Aorta (tissue), 5 donors: Measurements from ENCODE around the gene ADCY6. TPM values are rescaled to one million over a fixed set of nuclear protein-coding genes. Genes with fewer than 3 reads are reported as not detected.

Source experiments
- ATAC-seq: fragments of 200-7000 bp; cut with Tn5 transposase; one replicate; pipeline ENCODE4 v1.9.1; 2022; ENCODE audit warnings: moderate library complexity; ENCODE audit not compliant: low FRiP score
- DNase-seq, 2 donors: peaks; one replicate each; pipeline ENCODE4 v3.0.0-alpha.2; 2020
- H3K27ac ChIP-seq, 2 donors: one replicate each; pipeline ENCODE4 v1.5.1; 2013; ENCODE audit warnings: low read length in 2 of 2, mild to moderate bottlenecking in 2 of 2, moderate library complexity in 2 of 2, control low read depth in 1 of 2, inconsistent platforms in 1 of 2, low read depth in 1 of 2
- H3K27me3 ChIP-seq, 2 donors: one replicate each; pipeline ENCODE4 v1.6.1; 2013; ENCODE audit warnings: control low read depth in 1 of 2, low read length in 1 of 2, mild to moderate bottlenecking in 1 of 2, moderate library complexity in 1 of 2; ENCODE audit not compliant: insufficient read depth in 2 of 2, control insufficient read depth in 1 of 2
- H3K36me3 ChIP-seq, 2 donors: one replicate each; pipeline ENCODE4 v1.6.1; 2013; ENCODE audit warnings: control low read depth in 1 of 2, low read length in 1 of 2, mild to moderate bottlenecking in 1 of 2; ENCODE audit not compliant: insufficient read depth in 2 of 2, control insufficient read depth in 1 of 2
- H3K4me1 ChIP-seq, 2 donors: one replicate each; pipeline ENCODE4 v1.6.1; 2013; ENCODE audit warnings: low read length in 2 of 2, control low read depth in 1 of 2, mild to moderate bottlenecking in 1 of 2, moderate library complexity in 1 of 2; ENCODE audit not compliant: insufficient read depth in 2 of 2, control insufficient read depth in 1 of 2
- H3K4me3 ChIP-seq, 2 donors: one replicate each; pipeline ENCODE4 v1.5.1; 2013; ENCODE audit warnings: low read length in 2 of 2, control low read depth in 1 of 2, mild to moderate bottlenecking in 1 of 2
- H3K9me3 ChIP-seq: one replicate; pipeline ENCODE4 v1.6.1; 2013; ENCODE audit warnings: mild to moderate bottlenecking, low read length; ENCODE audit not compliant: control insufficient read depth
- WGBS, 2 donors: extraction: QIAGEN DNeasy Blood & Tissue Kit; methylation state at CpG; one replicate each; pipeline ENCODE4 v1.1.7; 2013; 5-methylcytosine and 5-hydroxymethylcytosine counted together
- intact Hi-C, 2 donors: fragments of 100-400 bp; cut with DNase I; formaldehyde crosslinking; loops; one replicate each; pipeline versions ENCODE4 v1.14.2 to v1.15.0; 2022
- polyA plus RNA-seq, 2 donors: library from polyadenylated mRNA; stranded (reverse); fragments of 200-250 nt; gene quantifications; one replicate each; pipeline ENCODE4 v1.2.3, GENCODE V29; 2013
- total RNA-seq, 2 donors: library from RNA; stranded (reverse); fragmentation: NEBNext Ultra II Directional; extraction: Animal tissue kit (Norgen Biotek cat#: 25700); gene quantifications; one replicate each; pipeline ENCODE4 v1.2.1, GENCODE V29; 2021
- donor health status: healthy with polysubstance abuse.
- donor health status: Bipolar disorder and iron deficiency.
- donor health status: DM: no; HTN: no; CAD: no.
- donor health status: DM: no; HTN: no; CAD: no.
- donor health status: DM: yes; HTN: yes; CAD: no.

Gene ADCY6
- total and polyA plus RNA-seq, 4 donors: 12.9 to 89.7 (median 76.3) TPM

DNA sequence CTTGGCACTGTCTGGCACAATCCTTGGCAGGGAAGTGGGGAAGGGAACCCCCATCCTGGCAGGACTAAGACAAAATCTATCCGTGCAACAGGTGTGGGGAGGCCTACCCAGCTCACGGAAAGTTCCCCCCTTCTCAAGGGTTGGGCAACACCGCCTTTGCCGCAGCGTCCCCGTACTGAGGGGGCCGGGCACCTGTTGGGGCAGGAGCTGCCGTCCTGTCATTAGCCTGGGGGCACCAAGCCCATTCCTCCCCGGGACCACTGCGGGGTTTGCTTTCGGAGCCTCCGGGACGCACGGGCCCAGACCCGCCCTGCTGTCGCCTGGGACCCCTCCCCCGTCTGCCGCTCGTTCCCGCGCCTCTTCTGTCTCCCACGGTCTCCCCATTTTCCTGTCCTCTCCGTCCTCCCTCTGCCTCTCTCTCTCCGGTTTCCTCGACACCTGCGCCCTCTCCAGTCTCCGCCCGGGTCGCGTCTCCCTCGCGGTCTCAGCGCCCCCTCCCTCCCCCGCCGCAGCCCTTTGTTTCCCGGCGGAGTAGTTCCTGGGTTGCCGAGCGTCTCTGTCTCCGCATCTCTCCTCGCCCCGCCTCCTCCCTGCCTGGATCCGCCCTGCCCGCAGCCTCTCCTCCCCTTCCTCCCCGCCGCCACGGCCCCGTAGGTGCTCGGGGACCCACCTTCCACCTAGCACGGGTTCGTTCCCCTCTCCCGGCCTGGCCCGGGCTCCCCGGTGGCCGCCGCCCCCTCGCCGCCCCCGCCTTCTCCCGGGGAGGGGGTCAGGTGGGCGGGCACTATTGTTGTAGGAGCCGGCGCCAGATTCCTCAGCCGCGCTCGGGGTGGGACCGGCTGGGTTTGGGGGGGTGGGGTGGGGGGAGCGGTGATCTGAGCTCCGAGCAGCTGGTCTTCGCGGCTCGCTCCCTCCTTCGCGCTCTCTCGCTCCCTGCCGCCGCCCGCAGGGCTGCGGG is 29.3 kb upstream of the ADCY6 start, which contains the start of gene CACNB3:
CACNB3 (plus strand) TSS at position 624 of the 958 bp plus-strand sequence. CDS start 434 bp downstream, outside the sequence.
- Histone ChIP-seq H3K9me3 (no peaks in the 10 kb centered on the region), H3K27ac (no peak within 1 kb of the TSS), H3K4me3 (peak within 1 kb of the TSS; percentile 27 to 71), H3K27me3 (no peaks in the 10 kb centered on the region), H3K36me3 (no peaks in the 10 kb centered on the region), H3K4me1 (no peaks in the 10 kb centered on the region)
- 1% methylated on average over 67 to 79 of the region's 79 CpGs for WGBS, 2 donors
- intact Hi-C loops: no loop called here
- ATAC-seq (peak; percentile 26), DNase-seq (peak; percentile 84 to 90)

- ATAC-seq (no peak), DNase-seq (no peak)
- Histone ChIP-seq H3K4me1 (no peaks in the 10 kb centered on the region), H3K9me3 (no peaks in the 10 kb centered on the region), H3K36me3 (no peaks in the 10 kb centered on the region), H3K4me3 (no peak overlapping the region), H3K27me3 (no peaks in the 10 kb centered on the region), H3K27ac (no peak overlapping the region)
- intact Hi-C loops: no loop called here
- 93 to 94% methylated on average over 3 of the region's 3 CpGs for WGBS, 2 donors
Observed at GRCh38 chr12:48816143-48816854, 27.4 kb upstream of the ADCY6 start.

DNA sequence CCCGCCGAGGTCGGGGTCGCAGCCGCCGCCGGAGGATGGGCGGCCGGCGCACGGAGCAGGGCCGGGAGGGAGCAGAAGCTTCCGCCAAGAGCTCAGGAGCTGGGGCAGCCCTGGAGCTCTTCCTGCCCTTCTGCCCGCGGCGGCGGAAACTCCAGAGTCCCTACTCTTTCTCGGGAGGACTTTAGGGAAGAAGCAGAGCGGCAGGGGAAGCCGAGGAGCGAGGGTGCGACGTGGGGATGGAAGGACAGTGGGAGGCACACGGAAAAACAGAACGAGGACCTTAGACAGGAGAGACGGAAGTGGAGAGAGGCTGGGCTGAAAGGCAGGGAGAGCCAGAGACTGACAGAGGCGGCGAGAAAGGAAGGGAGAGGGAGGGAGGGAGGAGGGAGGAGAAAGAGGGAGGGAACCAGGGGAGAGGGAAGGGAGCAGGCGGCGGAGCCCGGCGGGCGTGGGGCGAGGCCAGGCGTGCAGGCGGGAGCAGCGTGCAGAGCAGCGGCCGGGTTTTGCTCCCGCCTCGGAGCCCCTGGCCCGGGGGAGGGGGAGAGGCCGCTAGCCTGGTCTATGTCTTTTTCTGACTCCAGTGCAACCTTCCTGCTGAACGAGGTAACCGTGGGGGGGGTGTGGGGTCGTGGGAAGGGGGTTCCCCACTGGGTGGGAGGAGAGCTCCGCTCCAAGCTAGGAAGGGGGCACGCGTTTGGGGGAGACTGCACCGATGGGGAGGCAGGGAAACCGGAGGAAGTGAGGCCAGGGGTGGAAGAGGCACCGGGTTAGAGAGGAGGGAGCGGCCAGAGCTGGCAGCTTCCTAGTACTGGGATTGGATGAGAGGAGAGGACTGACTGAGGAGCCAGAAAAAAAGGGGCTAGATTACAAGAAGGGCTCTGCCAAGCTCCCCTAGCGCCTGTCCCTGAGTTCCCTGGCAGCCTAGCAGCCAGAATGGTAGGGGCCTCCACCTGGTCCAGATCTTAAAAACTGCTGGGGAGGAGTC is 26.5 kb upstream of the ADCY6 start:
- intact Hi-C loops: no loop called here
- Histone ChIP-seq H3K4me1 (no peaks in the 10 kb centered on the region), H3K9me3 (no peaks in the 10 kb centered on the region), H3K27me3 (no peaks in the 10 kb centered on the region), H3K27ac (peak overlapping the region in 1 of 2 donors; percentile 87), H3K36me3 (no peaks in the 10 kb centered on the region), H3K4me3 (peak overlapping the region; percentile 67 to 71)
- ATAC-seq: peak; percentile 86
- peak; percentile 89 to 92 for DNase-seq
- 0 to 1% methylated on average over 45 to 54 of the region's 54 CpGs for WGBS, 2 donors

DNA sequence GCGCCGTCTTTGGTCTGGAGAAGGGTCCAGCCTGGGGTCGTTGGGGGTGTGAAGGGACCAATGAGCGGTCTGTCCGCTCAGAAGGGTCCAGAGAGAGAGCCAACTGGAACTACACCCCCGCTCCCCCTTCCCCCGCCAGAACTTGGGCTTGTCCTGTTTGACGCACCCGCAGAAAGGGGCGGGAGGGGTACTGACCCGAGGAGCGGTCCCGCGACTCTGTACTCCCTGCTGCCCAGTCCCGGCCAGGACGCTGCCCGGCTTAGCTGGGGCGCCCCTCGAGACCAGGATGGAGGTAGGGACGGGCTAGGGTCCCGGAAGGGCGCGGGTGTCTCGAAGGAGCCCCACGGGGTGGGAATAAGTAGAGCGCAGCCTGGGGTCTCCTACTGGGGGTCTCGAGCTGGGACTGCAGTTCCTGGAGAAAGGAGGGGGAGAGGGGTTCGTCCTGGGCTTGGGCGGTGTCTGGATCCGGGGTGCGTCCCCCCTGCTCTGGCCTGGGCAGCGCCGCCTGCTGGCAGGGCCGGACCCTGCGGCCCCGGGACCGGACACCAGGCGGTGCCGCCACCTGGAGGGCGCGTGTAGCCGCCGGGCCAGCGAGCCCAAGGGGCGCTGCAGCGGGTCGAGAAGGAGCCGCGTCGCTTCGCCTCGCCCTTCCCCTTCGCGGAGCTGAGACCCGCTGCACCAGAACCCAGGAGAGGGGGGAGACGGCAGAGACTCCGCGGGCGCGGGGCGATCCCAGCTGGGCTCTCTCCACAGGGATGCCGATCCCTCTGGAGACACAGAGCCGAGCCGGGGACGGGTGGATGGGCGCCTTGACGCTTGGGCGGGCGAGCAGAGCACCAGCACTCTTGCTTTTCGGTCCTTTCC is 25.6 kb upstream of the ADCY6 start:
- peak; percentile 90 to 95 for DNase-seq
- no peaks in the 10 kb centered on the region for H3K27me3 ChIP-seq
- no peaks in the 10 kb centered on the region for H3K36me3 ChIP-seq
- no peaks in the 10 kb centered on the region for H3K9me3 ChIP-seq
- peak overlapping the region in 1 of 2 donors; percentile 87 for H3K27ac ChIP-seq
- ATAC-seq: peak; percentile 94
- no peaks in the 10 kb centered on the region for H3K4me1 ChIP-seq
- H3K4me3 ChIP-seq: peak overlapping the region; percentile 67 to 71
- intact Hi-C loops: no loop called here
- 0 to 1% methylated on average over 61 to 70 of the region's 70 CpGs for WGBS, 2 donors

DNA sequence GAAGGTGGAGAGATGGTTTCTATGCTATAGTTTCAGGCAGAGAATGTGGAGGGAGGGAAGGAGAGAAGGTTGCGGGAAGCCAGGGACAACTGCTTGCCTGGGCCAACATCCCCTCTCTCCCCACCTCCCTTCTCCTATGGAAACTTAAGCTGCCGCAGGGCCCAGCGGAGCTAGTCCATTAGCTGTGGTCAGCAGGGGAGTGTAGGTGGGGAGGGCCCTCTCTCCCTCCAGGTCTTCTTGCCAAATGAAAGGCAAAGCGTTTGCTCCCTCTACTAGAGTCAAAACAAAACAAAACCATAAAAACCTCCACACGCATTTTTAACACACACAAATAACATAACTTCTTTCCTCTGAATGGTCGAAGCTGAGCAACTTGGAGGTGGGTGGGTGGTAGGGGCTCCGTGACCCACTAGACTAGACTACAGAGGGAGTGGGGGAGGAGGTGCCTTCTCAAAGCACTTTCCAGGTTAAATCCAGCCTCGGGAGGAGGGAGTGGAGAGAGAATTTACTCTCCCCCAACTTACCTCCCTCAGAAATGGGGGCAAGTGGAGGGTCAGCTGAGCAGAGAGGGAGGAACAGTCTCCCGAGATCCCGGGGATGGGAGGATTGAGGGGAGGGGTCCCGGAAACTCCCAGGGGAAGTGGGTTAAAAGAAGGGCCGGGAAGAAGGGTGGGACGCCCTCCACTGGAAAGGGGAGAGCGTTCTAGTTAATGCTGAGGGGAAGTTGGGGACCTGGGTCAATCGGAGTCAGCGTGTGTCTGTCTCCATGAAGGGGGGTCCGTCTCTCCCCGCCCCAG is 24.8 kb upstream of the ADCY6 start:
- Histone ChIP-seq H3K27me3 (no peaks in the 10 kb centered on the region), H3K27ac (no peak overlapping the region), H3K9me3 (no peaks in the 10 kb centered on the region), H3K36me3 (no peaks in the 10 kb centered on the region), H3K4me3 (no peak overlapping the region), H3K4me1 (no peaks in the 10 kb centered on the region)
- DNase-seq (peak in 1 of 2 donors; percentile 57), ATAC-seq (no peak)
- intact Hi-C loops: no loop called here
- WGBS, 2 donors: 13 to 20% methylated on average over 18 of the region's 18 CpGs

GRCh38 chr12:48812389-48812788 is 23.5 kb upstream of the ADCY6 start:
- no peak for DNase-seq
- intact Hi-C loops: no loop called here
- no peak overlapping the region for H3K27ac ChIP-seq
- H3K27me3 ChIP-seq: no peaks in the 10 kb centered on the region
- H3K9me3 ChIP-seq: no peaks in the 10 kb centered on the region
- 55 to 73% methylated on average over 2 of the region's 2 CpGs for WGBS, 2 donors
- H3K4me3 ChIP-seq: no peak overlapping the region
- H3K4me1 ChIP-seq: no peaks in the 10 kb centered on the region
- H3K36me3 ChIP-seq: no peaks in the 10 kb centered on the region
- ATAC-seq: no peak

DNA sequence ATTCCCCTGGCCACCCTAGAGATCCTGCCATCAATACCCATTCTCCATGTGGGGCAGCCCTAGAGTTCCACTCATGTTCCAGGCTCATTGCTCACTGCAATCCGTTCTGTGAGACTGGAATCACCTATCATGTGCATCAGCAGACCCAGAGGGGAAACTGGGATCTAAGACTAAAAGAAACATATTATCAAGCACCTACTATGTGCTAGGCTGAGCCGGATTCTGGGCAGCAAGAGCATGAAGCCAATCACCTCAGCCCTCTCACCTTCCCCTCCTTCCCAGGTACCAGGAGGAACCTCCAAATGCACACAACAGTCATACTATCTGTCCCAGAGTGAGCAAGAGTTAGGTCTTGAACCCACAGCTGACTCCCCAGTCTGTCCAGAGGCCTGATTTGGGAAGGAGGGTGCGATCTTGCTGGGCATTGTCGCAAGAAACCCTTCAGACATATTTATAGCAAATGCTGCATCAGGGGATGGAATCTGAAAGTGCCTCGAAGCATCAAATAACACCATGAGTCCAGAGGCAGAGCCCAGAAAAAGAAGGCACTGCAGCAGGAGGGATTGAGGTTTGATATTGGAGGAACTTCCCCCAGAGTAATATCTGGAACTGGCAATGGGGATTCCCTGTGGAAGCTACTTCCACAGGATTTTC is 22.7 kb upstream of the ADCY6 start:
- H3K4me1 ChIP-seq: no peaks in the 10 kb centered on the region
- no peaks in the 10 kb centered on the region for H3K36me3 ChIP-seq
- intact Hi-C loops: no loop called here
- H3K27me3 ChIP-seq: no peaks in the 10 kb centered on the region
- 76% methylated on average over 5 of the region's 5 CpGs for WGBS, 2 donors
- H3K9me3 ChIP-seq: no peaks in the 10 kb centered on the region
- ATAC-seq (no peak), DNase-seq (no peak)
- no peak overlapping the region for H3K4me3 ChIP-seq
- peak overlapping the region in 1 of 2 donors; percentile 4 for H3K27ac ChIP-seq
